ENCODE results near the gene GDAP2. TPM values are rescaled to one million over a fixed set of nuclear protein-coding genes. Genes with fewer than 3 reads are reported as not detected.

Gene GDAP2
- total RNA-seq, 1 experiment from 2014 or later, result 17.9 TPM

Other genes with a start within 250 kb of the GDAP2 start
- 35.1 and 56.0 TPM in 2 replicates for gene WDR3, start 118 bp upstream of the GDAP2 start, total RNA-seq (2014; rRNA removed)